ENCODE results near the gene ZNF433.

GRCh38 chr19:12043752-12044422 is 8.4 kb upstream of the ZNF433 start:
- TF ChIP-seq YY1 (IDR thresholded peaks at IDR 0.05; ENCODE audit: insufficient read depth, insufficient read length) (no peak), ZNF274 (IDR thresholded peaks at IDR 0.05; ENCODE audit: low read depth, low read length) (peak; percentile 66), SUZ12 (IDR thresholded peaks at IDR 0.05; ENCODE audit: extremely low read depth, insufficient read depth, insufficient read length) (no peak)
